Muscle layer of duodenum (tissue), 2 donors: ENCODE data around the gene KRTAP2-2.
"Not testable (repeated sequence)": the region's sequence is repeated elsewhere in the genome, so short reads cannot be mapped to it uniquely, and the experiment has no call there.

Source experiments
- H3K27ac ChIP-seq: one replicate; pipeline ENCODE4 v1.7.0; 2013; ENCODE audit warnings: mild to moderate bottlenecking, low read length
- H3K27me3 ChIP-seq: one replicate; pipeline ENCODE4 v1.7.0; 2013; ENCODE audit warnings: low read depth, mild to moderate bottlenecking, control low read depth, low read length
- H3K36me3 ChIP-seq, 2 donors: one replicate each; pipeline ENCODE4 v1.7.0; 2013; ENCODE audit warnings: low read length in 2 of 2, control low read depth in 1 of 2, mild to moderate bottlenecking in 1 of 2; ENCODE audit not compliant: insufficient read depth in 2 of 2, control insufficient read depth in 1 of 2
- H3K4me1 ChIP-seq, 2 donors: one replicate each; pipeline ENCODE4 v1.7.0; 2013; ENCODE audit warnings: low read length in 2 of 2, mild to moderate bottlenecking in 2 of 2, control low read depth in 1 of 2, moderate library complexity in 1 of 2; ENCODE audit not compliant: insufficient read depth in 2 of 2, control insufficient read depth in 1 of 2
- H3K4me3 ChIP-seq, 2 donors: one replicate each; pipeline ENCODE4 v1.7.0; 2013; ENCODE audit warnings: low read length in 2 of 2, low read depth in 1 of 2, mild to moderate bottlenecking in 1 of 2
- H3K9me3 ChIP-seq, 2 donors: one replicate each; pipeline ENCODE4 v1.7.0; 2013; ENCODE audit warnings: low read length in 2 of 2, control low read depth in 1 of 2, mild to moderate bottlenecking in 1 of 2; ENCODE audit not compliant: control insufficient read depth in 1 of 2
- donor health status: healthy.

The KRTAP2-2 gene

GRCh38 chr17:41061964-41062363 lies 6.9 kb upstream of the KRTAP2-2 start:
- no peak overlapping the region for H3K27ac ChIP-seq

GRCh38 chr17:41060052-41060604 lies 5.1 kb upstream of the KRTAP2-2 start, which contains the start of gene KRTAP2-3:
KRTAP2-3 (minus strand) TSS chr17:41060114; CDS start chr17:41060050, 64 bp downstream.
- H3K4me3 ChIP-seq: no peak within 1 kb of the TSS
- no peaks in the 10 kb centered on the region for H3K4me1 ChIP-seq
- peaks cover 0 to 4% of the 10 kb centered on the region in 2 donors for H3K36me3 ChIP-seq
- H3K27me3 ChIP-seq: no peaks in the 10 kb centered on the region
- H3K27ac ChIP-seq: no peak within 1 kb of the TSS
- H3K9me3 ChIP-seq: peaks cover 0 to 5% of the 10 kb centered on the region in 2 donors

More at GRCh38 chr17:41061964-41062363, 6.9 kb upstream of the KRTAP2-2 start:
- H3K9me3 ChIP-seq: peaks cover 0 to 5% of the 10 kb centered on the region in 2 donors
- no peaks in the 10 kb centered on the region for H3K27me3 ChIP-seq
- no peaks in the 10 kb centered on the region for H3K4me1 ChIP-seq
- peaks cover 0 to 4% of the 10 kb centered on the region in 2 donors for H3K36me3 ChIP-seq
- H3K4me3 ChIP-seq: no peak overlapping the region

DNA sequence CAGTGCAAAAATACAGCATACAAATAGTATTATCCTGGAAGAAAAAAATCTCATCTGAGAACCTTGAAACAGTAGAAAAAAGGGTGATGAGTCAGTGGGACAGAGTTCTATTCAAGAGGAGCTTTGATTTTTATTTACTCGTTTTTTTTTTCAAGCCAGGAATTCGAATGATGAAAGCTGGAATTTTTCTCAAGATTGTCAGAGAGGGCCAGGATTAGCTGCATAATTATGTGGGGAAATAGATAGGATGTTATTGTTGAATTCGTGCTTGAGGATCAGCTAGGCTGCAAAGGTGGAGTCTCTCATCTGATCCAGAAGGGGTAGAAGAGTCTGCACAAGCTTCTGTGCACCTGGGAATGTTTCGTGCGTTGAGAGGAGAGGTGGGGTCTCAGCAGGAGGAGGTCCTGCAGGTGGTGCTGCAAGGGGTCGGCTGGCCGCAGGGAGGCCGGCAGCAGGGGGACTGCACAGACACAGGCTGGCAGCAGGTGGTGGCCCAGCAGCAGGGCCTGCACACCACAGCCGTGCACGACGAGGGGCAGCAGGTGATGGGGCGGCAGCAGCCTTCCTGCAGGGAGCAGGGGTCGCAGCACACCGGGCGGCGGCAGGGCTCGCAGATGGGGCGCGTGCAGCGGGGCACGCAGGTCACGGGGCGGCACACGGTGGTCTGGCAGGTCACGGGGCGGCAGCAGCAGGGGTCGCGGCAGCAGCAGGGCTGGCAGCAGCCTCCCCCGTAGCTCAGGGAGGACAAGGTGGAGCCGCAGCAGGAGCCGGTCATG lies 4.4 kb upstream of the KRTAP2-2 start:
- H3K4me1 ChIP-seq, H3K9me3 ChIP-seq, H3K27me3 ChIP-seq, H3K27ac ChIP-seq, H3K4me3 ChIP-seq, H3K36me3 ChIP-seq: not testable (repeated sequence)

DNA sequence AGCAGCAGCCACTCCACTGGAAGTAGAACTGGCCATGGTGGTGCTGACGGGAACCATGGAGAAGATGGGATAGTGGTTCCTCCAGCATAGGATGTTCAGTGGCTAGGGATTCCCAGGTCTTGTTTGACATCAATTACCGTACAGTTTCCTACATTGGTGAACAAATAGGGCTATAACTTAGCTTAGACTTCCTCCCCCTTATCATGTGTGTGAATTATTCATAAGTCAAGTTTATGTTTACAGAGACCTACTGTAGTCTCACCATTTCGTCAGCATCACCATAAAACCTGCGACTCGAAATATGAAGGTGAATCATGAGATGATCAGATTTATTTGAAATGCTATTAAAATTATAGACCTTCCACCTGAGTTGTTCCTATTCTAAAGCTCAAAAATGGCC lies 3.7 kb upstream of the KRTAP2-2 start:
- Histone ChIP-seq H3K36me3 (peaks cover 0 to 4% of the 10 kb centered on the region in 2 donors), H3K27ac (no peak overlapping the region), H3K9me3 (peaks cover 0 to 5% of the 10 kb centered on the region in 2 donors), H3K4me3 (no peak overlapping the region), H3K4me1 (no peaks in the 10 kb centered on the region), H3K27me3 (no peaks in the 10 kb centered on the region)

- no peak overlapping the region for H3K4me3 ChIP-seq
- H3K27ac ChIP-seq: no peak overlapping the region
- H3K36me3 ChIP-seq: peaks cover 0 to 4% of the 10 kb centered on the region in 2 donors
- peaks cover 0 to 5% of the 10 kb centered on the region in 2 donors for H3K9me3 ChIP-seq
- no peaks in the 10 kb centered on the region for H3K4me1 ChIP-seq
- no peaks in the 10 kb centered on the region for H3K27me3 ChIP-seq
Measured at GRCh38 chr17:41057547-41057946, 2.5 kb upstream of the KRTAP2-2 start.

- not testable (repeated sequence) for H3K4me1 ChIP-seq
Measured at GRCh38 chr17:41054556-41054955, 474 bp downstream of the KRTAP2-2 start.

GRCh38 chr17:41054025-41054424 lies 1.0 kb downstream of the KRTAP2-2 start:
- Histone ChIP-seq H3K4me3 (no peak overlapping the region), H3K27ac (no peak overlapping the region), H3K27me3 (no peaks in the 10 kb centered on the region), H3K36me3 (no peaks in the 10 kb centered on the region), H3K4me1 (no peaks in the 10 kb centered on the region), H3K9me3 (peaks cover 0 to 5% of the 10 kb centered on the region in 2 donors)

More at GRCh38 chr17:41054556-41054955, 474 bp downstream of the KRTAP2-2 start:
- H3K4me3 ChIP-seq, H3K36me3 ChIP-seq, H3K27me3 ChIP-seq, H3K9me3 ChIP-seq, H3K27ac ChIP-seq: not testable (repeated sequence)

DNA sequence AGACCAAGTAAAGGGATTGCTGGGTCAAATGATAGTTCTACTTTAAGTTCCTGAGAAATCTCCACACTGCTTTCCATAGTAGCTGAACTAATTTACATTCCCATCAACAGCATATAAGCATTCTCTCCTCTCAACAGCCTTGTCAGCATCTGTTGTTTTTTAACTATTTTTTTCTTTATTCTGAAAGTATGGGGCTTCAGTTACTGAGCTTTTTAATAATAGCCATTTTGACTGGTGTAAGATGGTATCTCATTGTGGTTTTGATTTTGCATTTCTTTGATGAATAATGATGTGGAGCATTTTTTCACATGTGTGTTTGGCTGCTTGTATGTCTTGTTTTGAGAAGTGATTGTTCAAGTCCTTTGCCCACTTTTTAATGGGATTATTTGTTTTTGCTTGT lies 2.5 kb downstream of the KRTAP2-2 start:
- no peaks in the 10 kb centered on the region for H3K36me3 ChIP-seq
- H3K27me3 ChIP-seq: no peaks in the 10 kb centered on the region
- no peak overlapping the region for H3K4me3 ChIP-seq
- peaks cover 0 to 3% of the 10 kb centered on the region in 2 donors for H3K9me3 ChIP-seq
- no peak overlapping the region for H3K27ac ChIP-seq
- no peaks in the 10 kb centered on the region for H3K4me1 ChIP-seq

DNA sequence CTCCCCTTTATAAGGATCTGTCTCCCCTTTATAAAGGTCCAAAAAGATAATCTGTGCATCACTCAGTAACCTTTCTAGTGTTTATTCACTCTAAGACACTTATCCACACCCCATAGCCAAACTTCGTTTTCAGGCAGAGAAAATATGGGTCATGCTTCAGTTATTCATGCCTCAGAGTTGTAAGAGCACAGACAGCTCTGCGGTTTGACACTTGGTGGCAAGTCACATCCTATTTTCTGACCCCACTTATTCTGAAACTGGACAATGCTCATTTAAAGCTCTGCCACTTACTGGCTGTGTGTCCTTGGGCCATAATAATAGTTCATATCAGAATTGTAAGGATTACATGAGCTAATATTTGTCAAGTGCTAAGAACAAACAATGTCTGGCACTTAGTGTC lies 5.9 kb downstream of the KRTAP2-2 start:
- Histone ChIP-seq H3K27ac (no peak overlapping the region), H3K27me3 (no peaks in the 10 kb centered on the region), H3K9me3 (no peaks in the 10 kb centered on the region), H3K4me1 (no peaks in the 10 kb centered on the region), H3K4me3 (no peak overlapping the region), H3K36me3 (no peaks in the 10 kb centered on the region)

DNA sequence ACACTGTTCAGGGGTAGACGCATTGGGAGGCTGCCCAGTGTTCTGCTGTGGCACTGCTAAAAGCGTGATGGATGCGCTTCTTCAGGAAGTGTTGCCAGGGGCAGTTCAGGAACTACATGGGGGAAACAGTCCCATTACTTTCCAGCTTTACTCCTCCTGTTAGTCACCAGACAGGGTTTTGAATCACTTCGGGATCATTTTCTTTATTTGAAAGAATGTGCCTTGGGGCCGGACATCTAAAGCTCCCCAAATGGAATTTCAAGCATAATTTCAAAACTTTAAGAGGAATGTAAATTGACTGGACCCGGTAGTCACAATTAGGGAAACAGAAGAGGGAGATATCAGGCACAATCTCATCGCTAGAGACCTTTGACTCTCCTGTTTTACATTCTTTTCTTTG lies 6.6 kb downstream of the KRTAP2-2 start:
- H3K27me3 ChIP-seq: no peaks in the 10 kb centered on the region
- no peaks in the 10 kb centered on the region for H3K4me1 ChIP-seq
- peaks cover 0 to 4% of the 10 kb centered on the region in 2 donors for H3K9me3 ChIP-seq
- H3K4me3 ChIP-seq: no peak overlapping the region
- H3K36me3 ChIP-seq: no peaks in the 10 kb centered on the region
- no peak overlapping the region for H3K27ac ChIP-seq

DNA sequence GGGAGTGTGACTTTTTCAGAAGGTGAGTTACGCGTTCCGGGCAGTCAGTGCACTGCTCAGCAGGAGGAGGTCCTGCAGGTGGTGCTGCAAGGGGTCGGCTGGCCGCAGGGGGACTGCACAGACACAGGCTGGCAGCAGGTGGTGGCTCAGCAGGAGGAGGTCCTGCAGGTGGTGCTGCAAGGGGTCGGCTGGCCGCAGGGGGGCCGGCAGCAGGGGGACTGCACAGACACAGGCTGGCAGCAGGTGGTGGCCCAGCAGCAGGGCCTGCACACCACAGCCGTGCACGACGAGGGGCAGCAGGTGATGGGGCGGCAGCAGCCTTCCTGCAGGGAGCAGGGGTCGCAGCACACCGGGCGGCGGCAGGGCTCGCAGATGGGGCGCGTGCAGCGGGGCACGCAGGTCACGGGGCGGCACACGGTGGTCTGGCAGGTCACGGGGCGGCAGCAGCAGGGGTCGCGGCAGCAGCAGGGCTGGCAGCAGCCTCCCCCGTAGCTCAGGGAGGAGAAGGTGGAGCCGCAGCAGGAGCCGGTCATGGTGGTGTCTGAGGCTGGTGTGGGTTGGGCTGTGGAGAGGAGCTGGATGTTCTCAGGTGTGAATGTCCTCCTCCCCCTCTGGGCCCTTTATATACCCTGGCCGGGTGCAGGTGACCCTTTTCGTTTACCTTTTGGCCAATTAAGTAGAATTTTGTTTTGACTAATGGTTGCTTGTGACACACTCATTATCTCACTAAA lies 8.1 kb downstream of the KRTAP2-2 start, which contains the start of gene KRTAP2-1:
Gene KRTAP2-1, minus strand, starts transcription at position 582 of the 731 bp plus-strand sequence. Its CDS starts 49 bp downstream, at position 533.
- H3K4me1 ChIP-seq, H3K27ac ChIP-seq, H3K4me3 ChIP-seq, H3K9me3 ChIP-seq, H3K27me3 ChIP-seq, H3K36me3 ChIP-seq: not testable (repeated sequence)
